Right ventricle myocardium inferior (tissue), 1 donor: ENCODE results near the gene CADM2. TPM values are rescaled to one million over a fixed set of nuclear protein-coding genes. Genes with fewer than 3 reads are reported as not detected.
"Not testable (repeated sequence)": the region's sequence is repeated elsewhere in the genome, so short reads cannot be mapped to it uniquely, and the experiment has no call there.

ENCODE experiments used
- ATAC-seq: fragments of 200-7000 bp; cut with Tn5 transposase; one replicate; pipeline ENCODE4 v1.9.1; 2020; ENCODE audit warnings: mild to moderate bottlenecking, moderate library complexity
- DNase-seq: peaks from one replicate; pipeline ENCODE4 v3.0.0; 2021; ENCODE audit errors: missing footprints
- intact Hi-C: fragments of 100-400 bp; cut with DNase I; formaldehyde crosslinking; loops from one replicate; pipeline ENCODE4 v1.11.0; 2022
- total RNA-seq: library from RNA; stranded (reverse); fragmentation: NEBNext Ultra II Directional; extraction: Animal tissue kit (Norgen Biotek cat#: 25700); gene quantifications from one replicate; pipeline ENCODE4 v1.2.1, GENCODE V29; 2021
- donor health status: DM: no; HTN: yes; CAD: no; lungs with severe emphysema.

The CADM2 gene
- total RNA-seq, 1 donor from 2014 or later = 0.76 TPM

DNA sequence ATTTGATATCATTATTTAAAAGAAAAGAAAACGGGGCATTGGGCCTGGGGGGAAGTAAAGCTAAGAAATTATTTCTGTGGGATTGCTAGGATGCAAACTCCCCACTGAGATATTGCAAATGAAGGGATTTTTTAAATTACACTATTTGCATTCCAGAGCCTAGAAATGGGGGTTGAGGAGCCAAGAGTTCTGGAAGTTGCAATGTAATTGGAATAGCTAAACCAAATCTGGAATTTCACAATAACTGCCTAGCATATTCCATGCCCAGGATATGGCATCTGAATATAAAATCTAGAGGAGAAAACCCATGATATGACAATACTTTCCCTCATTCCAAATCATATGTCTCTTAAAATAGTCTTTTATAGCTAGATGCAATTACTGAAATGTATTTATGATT is 93.0 kb downstream of the CADM2 start:
- intact Hi-C loops = no loop called here
- no peak for ATAC-seq

GRCh38 chr3:85053626-85054025 is 94.8 kb downstream of the CADM2 start:
- DNase-seq (no peak), ATAC-seq (no peak)
- intact Hi-C loops = no loop called here

More for the DNA sequence above, 93.0 kb downstream of the CADM2 start:
- DNase-seq = no peak

GRCh38 chr3:85054579-85054978 is 95.8 kb downstream of the CADM2 start:
- DNase-seq (no peak), ATAC-seq (no peak)
- intact Hi-C loops = no loop called here

GRCh38 chr3:85068911-85069310 is 110.1 kb downstream of the CADM2 start:
- ATAC-seq (no peak), DNase-seq (no peak)
- intact Hi-C loops = no loop called here

GRCh38 chr3:85074003-85074402 is 115.2 kb downstream of the CADM2 start:
- intact Hi-C loops = no loop called here
- ATAC-seq (no peak), DNase-seq (no peak)

- ATAC-seq = no peak
- intact Hi-C loops = no loop called here
- no peak for DNase-seq
Observed at GRCh38 chr3:85075663-85076062, 116.9 kb downstream of the CADM2 start.

DNA sequence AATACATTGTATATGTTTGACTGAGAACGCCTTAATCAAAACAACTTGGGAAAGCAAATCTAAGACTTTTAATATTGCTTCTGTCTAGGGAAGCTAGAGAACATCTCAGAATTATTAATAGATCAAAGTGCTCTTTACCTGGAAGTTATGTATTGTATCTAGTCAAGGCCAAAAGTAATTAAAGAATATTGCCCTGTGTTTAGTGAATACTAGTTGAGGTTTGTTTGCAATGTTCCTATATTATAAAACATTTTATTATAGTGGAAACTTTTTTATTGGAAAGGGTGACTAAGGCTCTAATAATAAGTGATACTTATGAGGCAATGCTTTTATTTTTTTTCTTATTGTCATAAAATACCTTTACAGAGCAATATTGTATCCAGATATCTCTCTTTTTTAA is 118.2 kb downstream of the CADM2 start:
- DNase-seq (no peak), ATAC-seq (no peak)
- intact Hi-C loops = no loop called here

- DNase-seq (no peak), ATAC-seq (no peak)
- intact Hi-C loops = no loop called here
Observed at GRCh38 chr3:85081191-85081906, 122.6 kb downstream of the CADM2 start.

DNA sequence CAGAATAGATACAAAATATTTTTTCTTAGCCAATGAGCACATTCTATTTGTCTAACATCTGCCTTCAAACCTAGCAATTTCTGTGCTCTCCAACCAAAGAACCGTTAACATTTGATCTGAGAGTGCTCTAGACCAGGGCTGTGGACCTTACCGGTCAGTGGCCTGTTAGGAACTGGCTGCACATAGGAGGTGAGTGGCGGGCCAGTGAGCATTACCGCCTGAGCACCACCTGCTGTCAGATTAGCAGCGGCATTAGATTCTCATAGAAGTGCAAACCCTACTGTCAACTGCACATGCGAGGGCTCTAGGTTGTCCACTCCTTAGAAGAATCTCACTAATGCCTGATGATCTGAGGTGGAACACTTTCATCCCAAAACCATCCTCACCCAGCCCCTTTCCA is 131.7 kb downstream of the CADM2 start:
- intact Hi-C loops = no loop called here
- no peak for DNase-seq
- no peak for ATAC-seq

- DNase-seq = no peak
- ATAC-seq = no peak
- intact Hi-C loops = no loop called here
Observed at GRCh38 chr3:85100316-85100715, 141.5 kb downstream of the CADM2 start.

- DNase-seq (no peak), ATAC-seq (no peak)
- intact Hi-C loops = no loop called here
Observed at GRCh38 chr3:85102781-85103180, 144.0 kb downstream of the CADM2 start.

- intact Hi-C loops = no loop called here
- ATAC-seq = no peak
- no peak for DNase-seq
Observed at GRCh38 chr3:85110393-85110792, 151.6 kb downstream of the CADM2 start.

DNA sequence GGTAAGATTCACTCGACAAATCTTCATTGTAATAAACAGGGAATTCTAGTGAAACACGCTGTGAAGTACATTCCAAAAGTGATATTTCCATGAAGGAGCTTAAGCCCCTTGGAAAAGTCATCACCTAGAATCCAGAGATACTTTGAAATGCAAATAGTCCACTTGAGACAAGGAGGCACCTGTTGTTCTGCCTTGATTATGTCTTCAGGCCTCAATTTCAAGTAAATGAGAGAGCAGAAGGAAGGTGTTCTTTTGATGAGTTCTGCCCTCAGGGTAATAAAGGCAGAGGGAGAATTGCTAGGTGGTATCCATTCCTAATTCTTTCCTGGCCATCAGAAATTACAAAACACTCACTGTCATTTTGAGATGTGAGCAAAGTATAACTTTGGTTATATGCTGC is 162.1 kb downstream of the CADM2 start:
- DNase-seq = no peak
- no peak for ATAC-seq
- intact Hi-C loops = no loop called here

DNA sequence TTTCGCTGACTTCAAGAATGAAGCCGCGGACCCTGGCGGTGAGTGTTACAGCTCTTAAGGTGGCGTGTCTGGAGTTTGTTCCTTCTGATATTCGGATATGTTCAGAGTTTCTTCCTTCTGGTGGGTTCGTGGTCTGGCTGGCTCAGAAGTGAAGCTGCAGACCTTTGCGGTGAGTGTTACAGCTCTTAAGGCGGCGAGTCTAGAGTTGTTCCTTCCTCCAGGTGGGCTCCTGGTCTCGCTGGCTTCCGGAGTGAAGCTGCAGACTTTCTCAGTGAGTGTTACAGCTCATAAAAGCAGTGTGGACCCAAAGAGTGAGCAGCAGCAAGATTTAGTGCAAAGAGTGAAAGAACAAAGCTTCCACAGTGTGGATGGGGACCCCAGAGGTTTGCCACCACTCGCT is 174.1 kb downstream of the CADM2 start:
- ATAC-seq, intact Hi-C loops, DNase-seq: not testable (repeated sequence)

- DNase-seq, ATAC-seq, intact Hi-C loops: not testable (repeated sequence)
Observed at GRCh38 chr3:85133691-85134420, 175.1 kb downstream of the CADM2 start.

GRCh38 chr3:85142626-85143025 is 183.8 kb downstream of the CADM2 start:
- intact Hi-C loops = no loop called here
- DNase-seq (no peak), ATAC-seq (no peak)

- ATAC-seq = no peak
- DNase-seq = no peak
- intact Hi-C loops = no loop called here
Observed at GRCh38 chr3:85148036-85148435, 189.2 kb downstream of the CADM2 start.

DNA sequence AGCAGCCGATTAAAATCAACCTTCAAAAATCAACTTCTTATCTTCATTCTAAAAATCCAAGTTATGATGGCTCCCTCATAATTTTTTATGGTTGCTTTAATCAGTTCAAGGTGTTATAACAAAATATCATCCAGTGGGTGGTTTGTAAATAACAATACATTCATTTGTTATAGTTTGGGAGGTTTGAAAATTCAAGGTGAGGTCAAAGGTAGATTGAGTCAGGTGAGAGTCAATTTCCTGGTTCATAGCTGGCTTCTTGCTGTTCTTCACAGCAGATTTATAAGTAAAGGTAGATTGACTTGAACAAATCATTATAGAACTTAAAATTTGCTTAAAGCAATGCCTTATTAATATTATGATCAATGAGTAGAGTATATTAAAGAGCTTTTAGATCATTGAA is 192.8 kb downstream of the CADM2 start:
- intact Hi-C loops = no loop called here
- ATAC-seq = no peak
- no peak for DNase-seq

DNA sequence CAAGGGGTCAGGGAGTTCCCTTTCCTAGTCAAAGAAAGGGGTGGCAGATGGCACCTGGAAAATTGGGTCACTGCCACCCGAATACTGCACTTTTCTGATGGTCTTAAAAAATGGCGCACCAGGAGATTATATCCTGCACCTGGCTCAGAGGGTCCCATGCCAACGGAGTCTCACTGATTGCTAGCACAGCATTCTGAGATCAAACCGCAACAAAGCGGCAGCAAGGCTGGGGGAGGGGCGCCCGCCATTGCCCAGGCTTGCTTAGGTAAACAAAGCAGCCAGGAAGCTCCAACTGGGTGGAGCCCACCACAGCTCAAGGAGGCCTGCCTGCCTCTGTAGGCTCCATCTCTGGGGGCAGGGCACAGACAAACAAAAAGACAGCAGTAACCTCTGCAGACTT is 194.5 kb downstream of the CADM2 start:
- DNase-seq, ATAC-seq, intact Hi-C loops: not testable (repeated sequence)

GRCh38 chr3:85159376-85159775 is 200.6 kb downstream of the CADM2 start:
- intact Hi-C loops = no loop called here
- no peak for ATAC-seq

More at GRCh38 chr3:85159376-85159775, 200.6 kb downstream of the CADM2 start:
- no peak for DNase-seq
